Measurements from ENCODE around the gene AP4M1. TPM values are rescaled to one million over a fixed set of nuclear protein-coding genes. Genes with fewer than 3 reads are reported as not detected.

Gene AP4M1
- polyA plus RNA-seq, 4 donors: 26.1 to 39.2 (median 29.8) TPM

GRCh38 chr7:100085515-100085914 is 15.9 kb upstream of the AP4M1 start:
- no peak for DNase-seq (ENCODE audit: low read depth in 4 of 4, low spot score in 3 of 4)

- no peak for DNase-seq (ENCODE audit: low read depth in 4 of 4, low spot score in 3 of 4)
These were observed 14.2 kb upstream of the AP4M1 start for GRCh38 chr7:100087055-100087750.

GRCh38 chr7:100088095-100088620 is 13.3 kb upstream of the AP4M1 start:
- DNase-seq (ENCODE audit: low read depth in 4 of 4, low spot score in 3 of 4): no peak

- DNase-seq (ENCODE audit: low read depth in 4 of 4, low spot score in 3 of 4): no peak
These were observed 12.6 kb upstream of the AP4M1 start, which contains the start of gene COPS6 for GRCh38 chr7:100088621-100089457. Gene COPS6 (plus strand): TSS chr7:100088969. CDS start chr7:100088991, 22 bp downstream.

GRCh38 chr7:100089458-100090196 is 11.8 kb upstream of the AP4M1 start:
- DNase-seq (ENCODE audit: low read depth in 4 of 4, low spot score in 3 of 4): no peak

- no peak for DNase-seq (ENCODE audit: low read depth in 4 of 4, low spot score in 3 of 4)
These were observed 10.7 kb upstream of the AP4M1 start for GRCh38 chr7:100090527-100091410.

GRCh38 chr7:100091411-100092181 is 9.8 kb upstream of the AP4M1 start:
- DNase-seq (ENCODE audit: low read depth in 4 of 4, low spot score in 3 of 4): no peak

- DNase-seq (ENCODE audit: low read depth in 4 of 4, low spot score in 3 of 4): no peak
These were observed 8.4 kb upstream of the AP4M1 start for GRCh38 chr7:100093054-100093453.

GRCh38 chr7:100093498-100093897 is 7.9 kb upstream of the AP4M1 start:
- no peak for DNase-seq (ENCODE audit: low read depth in 4 of 4, low spot score in 3 of 4)

- DNase-seq (ENCODE audit: low read depth in 4 of 4, low spot score in 3 of 4): no peak
These were observed 7.4 kb upstream of the AP4M1 start for GRCh38 chr7:100093925-100094486.

- no peak for DNase-seq (ENCODE audit: low read depth in 4 of 4, low spot score in 3 of 4)
These were observed 6.2 kb upstream of the AP4M1 start for GRCh38 chr7:100095289-100095688.

- DNase-seq (ENCODE audit: low read depth in 4 of 4, low spot score in 3 of 4): no peak
These were observed 5.7 kb upstream of the AP4M1 start for GRCh38 chr7:100095704-100096103.

GRCh38 chr7:100098913-100099312 is 2.5 kb upstream of the AP4M1 start:
- DNase-seq (ENCODE audit: low read depth in 4 of 4, low spot score in 3 of 4): no peak

GRCh38 chr7:100099452-100099851 is 2.0 kb upstream of the AP4M1 start:
- no peak for DNase-seq (ENCODE audit: low read depth in 4 of 4, low spot score in 3 of 4)

GRCh38 chr7:100100420-100101015 is 925 bp upstream of the AP4M1 start:
- peak; percentile 92 to 93 (median 92) for DNase-seq (ENCODE audit: low read depth in 4 of 4, low spot score in 3 of 4)

- DNase-seq (ENCODE audit: low read depth in 4 of 4, low spot score in 3 of 4): no peak
These were observed 1.8 kb downstream of the AP4M1 start for GRCh38 chr7:100102950-100103840.

GRCh38 chr7:100105534-100105933 is 4.1 kb downstream of the AP4M1 start:
- DNase-seq (ENCODE audit: low read depth in 4 of 4, low spot score in 3 of 4): no peak
